Stimulated activated CD4-positive, alpha-beta T cell treated with anti-CD3 and anti-CD28 coated beads, Interleukin-4, amount 100 ng/mL, for 1 hour (primary cell): ENCODE measurements around the gene DMRTB1.

Source experiments
- DNase-seq: peaks from one replicate; pipeline ENCODE4 v3.0.0-alpha.2; 2020

DMRTB1 gene

GRCh38 chr1:53511323-53511932, 52.2 kb downstream of the DMRTB1 start:
- no peak for DNase-seq

GRCh38 chr1:53511933-53512806, 53.0 kb downstream of the DMRTB1 start:
- DNase-seq: no peak

- DNase-seq: no peak
Observed at GRCh38 chr1:53512807-53513755, 53.9 kb downstream of the DMRTB1 start.

GRCh38 chr1:53513846-53514245, 54.6 kb downstream of the DMRTB1 start:
- no peak for DNase-seq

GRCh38 chr1:53514436-53514835, 55.2 kb downstream of the DMRTB1 start:
- no peak for DNase-seq

GRCh38 chr1:53516181-53516580, 57.0 kb downstream of the DMRTB1 start:
- no peak for DNase-seq
